Right forelimb (tissue), 1 donor: Measurements from ENCODE around the gene FAM184B.

ENCODE experiments used
- DNase-seq: peaks from one replicate; pipeline ENCODE4 v3.0.0-alpha.2; 2018

FAM184B gene

DNA sequence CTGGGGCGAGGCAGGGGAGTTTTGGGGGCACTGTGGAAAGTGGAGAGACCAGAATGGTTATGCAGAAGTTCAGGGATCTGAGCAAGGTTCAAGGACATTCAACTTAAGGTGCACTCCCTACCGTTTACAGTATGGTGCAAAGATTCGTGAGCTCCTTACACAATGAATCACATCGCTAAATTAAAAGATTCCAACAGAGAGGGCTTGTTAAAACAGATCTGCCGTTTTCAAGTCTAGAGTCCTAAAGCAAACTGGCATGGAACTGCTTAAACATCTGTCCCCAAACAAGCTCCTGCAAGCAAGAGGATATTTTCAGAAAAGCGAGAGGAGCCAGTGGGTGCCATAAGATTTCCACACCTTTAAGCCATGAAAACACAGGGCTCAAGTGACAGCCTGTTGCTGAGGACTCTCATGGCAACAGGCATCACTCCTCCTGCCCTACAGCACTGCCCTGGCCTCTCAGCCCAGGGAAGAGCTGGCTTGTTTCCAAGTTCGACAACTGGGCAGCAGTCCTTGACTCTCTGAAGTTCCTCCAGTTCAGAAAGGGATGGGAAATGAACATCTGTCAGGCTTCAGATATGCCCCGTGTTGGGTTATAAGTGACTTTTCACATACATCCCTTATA is 10.0 kb downstream of the FAM184B start:
- DNase-seq: no peak

- no peak for DNase-seq
Observed at GRCh38 chr4:17770845-17771244, 10.6 kb downstream of the FAM184B start.

DNA sequence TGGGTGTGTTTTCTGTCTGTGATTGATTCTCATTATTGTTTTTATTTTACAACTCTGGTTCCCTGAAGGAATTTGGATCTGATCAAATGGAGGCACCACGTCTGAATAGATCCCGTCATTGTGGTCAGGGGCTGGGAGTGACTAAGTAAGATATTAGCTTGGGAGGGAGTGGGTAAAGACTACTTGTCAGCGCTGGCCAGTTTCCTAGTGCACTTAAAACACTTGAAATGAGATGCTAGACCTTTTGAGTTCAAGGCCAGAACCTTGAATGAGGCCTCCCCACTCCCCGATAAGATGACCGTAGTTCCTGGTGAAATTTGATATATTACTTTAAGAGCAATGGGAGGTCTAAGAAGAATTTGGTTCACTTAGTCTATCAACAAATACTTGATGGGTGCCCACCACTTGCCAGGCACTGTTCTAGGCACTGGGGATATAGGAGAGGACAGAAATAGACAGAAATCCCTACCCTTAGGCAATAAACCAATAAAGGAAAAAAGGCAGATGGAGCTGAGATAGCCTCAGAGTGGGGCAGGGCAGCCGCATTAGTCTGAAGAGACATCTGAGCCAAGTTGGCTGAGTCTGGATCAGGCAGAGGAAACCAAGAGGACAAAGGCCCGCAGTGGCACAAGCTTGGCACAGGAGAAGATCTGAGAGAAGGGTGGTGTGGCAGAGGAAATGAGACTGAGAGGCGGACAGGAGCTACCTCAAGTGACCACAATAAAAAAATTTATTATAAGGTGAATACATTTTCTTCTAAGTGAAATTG is 11.8 kb downstream of the FAM184B start:
- DNase-seq: no peak

- DNase-seq: no peak
Observed at GRCh38 chr4:17766826-17767458, 14.5 kb downstream of the FAM184B start.

DNA sequence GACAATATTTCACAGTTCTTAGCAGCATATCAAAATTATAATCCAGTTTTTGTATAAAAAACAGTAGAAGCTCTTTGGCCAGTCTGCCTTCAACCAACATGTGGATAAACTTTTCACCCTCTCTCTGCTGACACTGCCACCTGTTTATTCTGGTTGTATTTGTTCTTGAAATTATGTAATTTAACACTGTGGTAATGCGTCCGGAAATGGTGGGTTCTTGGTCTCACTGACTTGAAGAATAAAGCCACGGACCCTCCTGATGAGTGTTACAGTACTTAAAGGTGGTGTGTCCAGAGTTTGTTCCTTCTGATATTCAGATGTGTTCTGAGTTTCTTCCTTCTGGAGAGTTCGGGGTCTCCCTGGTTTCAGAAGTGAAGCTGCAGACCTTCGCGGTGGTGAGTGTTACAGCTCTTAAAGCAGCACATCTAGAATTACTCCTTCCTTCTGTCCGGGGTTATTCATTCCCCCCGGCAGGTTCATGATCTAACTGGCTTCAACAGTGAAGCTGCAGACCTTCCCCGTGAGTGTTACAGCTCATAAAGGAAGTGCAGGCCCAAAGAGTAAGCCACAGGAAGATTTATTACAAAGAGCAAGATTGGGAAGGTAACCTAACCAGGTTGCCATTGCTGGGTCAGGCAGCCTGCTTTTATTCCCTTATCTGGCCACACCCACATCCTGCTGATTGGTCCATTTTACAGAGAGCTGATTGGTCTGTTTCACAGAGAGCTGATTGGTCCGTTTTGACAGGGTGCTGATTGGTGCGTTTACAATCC is 15.7 kb downstream of the FAM184B start:
- DNase-seq: no peak

DNA sequence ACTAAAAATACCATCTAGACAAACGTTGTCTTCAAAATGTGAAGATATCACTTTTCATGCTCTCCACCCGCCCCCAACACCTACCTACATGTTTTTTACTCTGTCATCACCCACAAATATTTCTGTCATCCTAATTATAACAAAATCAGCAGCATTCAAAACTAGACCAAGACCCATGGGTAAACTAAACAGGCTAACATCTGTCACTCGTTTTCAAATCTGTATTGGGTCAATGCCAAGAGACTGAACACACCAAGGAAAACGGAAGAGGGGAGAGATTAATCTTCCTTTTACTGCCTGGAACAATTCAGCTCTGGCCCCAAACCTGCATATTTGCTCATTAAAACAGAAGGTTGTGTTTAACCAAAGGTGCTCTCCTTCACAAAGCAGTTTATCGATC is 17.5 kb downstream of the FAM184B start:
- no peak for DNase-seq

DNA sequence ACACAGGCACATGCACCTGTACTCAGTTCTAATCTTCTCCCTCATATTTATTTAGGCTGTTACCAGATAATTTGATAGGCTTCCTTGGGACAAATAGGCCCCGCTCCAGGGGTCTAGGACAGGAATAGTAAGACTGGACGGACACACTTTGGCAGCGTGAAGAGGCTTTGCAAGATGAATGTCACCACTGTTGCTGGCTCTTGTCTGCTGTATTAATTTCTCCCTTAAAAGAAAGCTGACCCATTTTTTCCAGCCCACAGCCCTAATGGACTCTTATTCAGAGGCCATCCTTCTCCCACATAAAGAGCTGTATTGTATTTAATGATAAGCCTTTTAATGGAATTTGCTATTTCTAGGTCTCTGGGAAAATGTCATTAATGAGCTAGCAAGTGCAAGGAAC is 18.0 kb downstream of the FAM184B start:
- DNase-seq: no peak

- no peak for DNase-seq
Observed at GRCh38 chr4:17762726-17763125, 18.7 kb downstream of the FAM184B start.

- no peak for DNase-seq
Observed at GRCh38 chr4:17761062-17761461, 20.4 kb downstream of the FAM184B start.

DNA sequence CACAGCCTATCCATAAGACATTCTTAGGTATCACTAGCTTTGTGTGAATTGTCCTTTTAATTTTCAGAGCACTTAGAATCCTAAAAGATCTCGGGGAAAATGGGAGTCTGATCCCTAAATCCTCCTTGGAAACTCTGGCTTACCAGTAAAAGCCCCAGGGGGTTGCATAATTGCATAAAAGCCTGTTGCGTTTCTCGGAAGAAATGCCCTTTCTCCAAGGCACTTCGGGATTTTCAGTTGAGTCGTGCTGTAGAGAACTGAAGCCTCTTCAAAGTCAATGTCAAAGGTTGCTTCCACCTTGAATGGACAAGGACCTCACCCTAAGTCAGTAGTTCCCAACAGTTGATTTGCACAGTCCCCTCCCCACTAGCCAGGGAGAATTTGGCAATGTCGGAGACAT is 20.8 kb downstream of the FAM184B start:
- no peak for DNase-seq

- DNase-seq: no peak
Observed at GRCh38 chr4:17758485-17758884, 22.9 kb downstream of the FAM184B start.

GRCh38 chr4:17757621-17758020 is 23.8 kb downstream of the FAM184B start:
- DNase-seq: no peak

DNA sequence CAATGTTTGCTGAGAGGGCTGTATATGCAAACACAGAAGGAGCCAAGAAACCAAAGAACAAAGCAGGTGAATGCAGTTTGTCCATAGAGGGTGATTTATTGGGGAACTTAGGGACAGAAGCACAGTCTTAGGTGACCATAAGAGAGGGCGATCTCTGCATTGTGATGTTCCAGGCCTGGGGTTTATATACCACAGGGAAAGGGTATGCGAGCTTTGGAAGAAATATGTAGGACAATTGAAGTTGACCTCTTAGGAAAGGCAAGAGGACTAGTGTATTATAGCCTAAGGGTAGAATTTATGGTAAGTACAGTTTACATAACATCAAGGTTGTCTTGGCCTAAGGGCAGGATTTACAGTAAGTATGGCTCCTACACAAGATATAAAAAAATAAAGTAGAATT is 27.8 kb downstream of the FAM184B start:
- DNase-seq: no peak

DNA sequence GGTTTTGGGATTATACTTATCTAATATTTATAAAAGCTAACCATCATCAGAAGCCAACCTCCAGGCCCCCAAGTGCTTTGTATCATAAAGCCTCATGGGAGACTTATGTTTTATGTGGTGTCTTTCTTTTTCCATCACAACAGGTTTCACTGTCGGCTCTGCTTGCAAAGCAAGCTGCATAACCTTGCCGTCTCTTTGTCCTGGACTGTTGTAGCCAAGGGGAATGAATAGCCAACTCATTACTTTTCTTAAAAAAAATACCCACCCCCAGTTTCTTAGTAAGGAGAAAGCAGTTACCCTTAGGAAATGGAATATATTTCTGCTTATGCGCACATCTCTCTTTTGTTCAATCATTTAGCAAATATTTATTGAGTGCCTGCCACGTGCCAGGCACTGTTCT is 40.7 kb downstream of the FAM184B start:
- DNase-seq: no peak

DNA sequence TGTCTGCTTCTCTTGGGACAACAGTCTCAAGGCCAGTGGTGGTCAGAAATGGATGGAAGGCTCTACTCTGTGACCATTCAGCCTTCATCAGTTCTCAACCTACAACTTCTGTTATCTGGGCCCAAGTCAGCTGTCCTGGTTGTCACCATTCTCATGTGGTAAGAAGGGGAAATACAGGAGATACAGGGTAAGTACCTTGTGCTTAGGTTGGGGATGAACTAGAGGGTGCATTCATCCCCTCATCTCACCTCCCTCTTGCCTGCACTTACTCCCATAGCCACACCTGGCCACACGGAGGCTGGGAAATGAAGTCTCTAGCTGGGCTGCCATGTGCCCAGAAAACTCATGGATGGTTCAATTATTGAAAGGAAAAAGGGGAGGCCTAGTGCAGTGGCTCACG is 44.9 kb downstream of the FAM184B start:
- DNase-seq: no peak

- no peak for DNase-seq
Observed at GRCh38 chr4:17726911-17727310, 54.5 kb downstream of the FAM184B start.

- no peak for DNase-seq
Observed at GRCh38 chr4:17723648-17724047, 57.8 kb downstream of the FAM184B start.

DNA sequence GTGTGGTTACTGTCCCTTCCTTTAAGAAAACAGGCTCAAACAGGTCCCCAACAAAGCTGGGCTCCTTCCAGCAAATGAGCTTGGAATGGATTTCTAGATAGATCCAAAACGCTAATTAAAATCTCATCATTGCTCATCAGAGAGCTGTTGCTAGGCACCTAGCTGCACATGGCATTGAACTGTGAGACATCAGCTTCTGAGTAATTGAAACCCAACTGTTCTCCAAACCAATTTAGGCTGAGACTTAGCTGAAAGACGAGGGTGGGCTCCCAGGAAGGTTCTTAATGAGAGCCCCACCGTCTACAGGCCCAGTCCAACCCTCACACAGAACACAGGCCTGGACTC is 59.1 kb downstream of the FAM184B start:
- no peak for DNase-seq

DNA sequence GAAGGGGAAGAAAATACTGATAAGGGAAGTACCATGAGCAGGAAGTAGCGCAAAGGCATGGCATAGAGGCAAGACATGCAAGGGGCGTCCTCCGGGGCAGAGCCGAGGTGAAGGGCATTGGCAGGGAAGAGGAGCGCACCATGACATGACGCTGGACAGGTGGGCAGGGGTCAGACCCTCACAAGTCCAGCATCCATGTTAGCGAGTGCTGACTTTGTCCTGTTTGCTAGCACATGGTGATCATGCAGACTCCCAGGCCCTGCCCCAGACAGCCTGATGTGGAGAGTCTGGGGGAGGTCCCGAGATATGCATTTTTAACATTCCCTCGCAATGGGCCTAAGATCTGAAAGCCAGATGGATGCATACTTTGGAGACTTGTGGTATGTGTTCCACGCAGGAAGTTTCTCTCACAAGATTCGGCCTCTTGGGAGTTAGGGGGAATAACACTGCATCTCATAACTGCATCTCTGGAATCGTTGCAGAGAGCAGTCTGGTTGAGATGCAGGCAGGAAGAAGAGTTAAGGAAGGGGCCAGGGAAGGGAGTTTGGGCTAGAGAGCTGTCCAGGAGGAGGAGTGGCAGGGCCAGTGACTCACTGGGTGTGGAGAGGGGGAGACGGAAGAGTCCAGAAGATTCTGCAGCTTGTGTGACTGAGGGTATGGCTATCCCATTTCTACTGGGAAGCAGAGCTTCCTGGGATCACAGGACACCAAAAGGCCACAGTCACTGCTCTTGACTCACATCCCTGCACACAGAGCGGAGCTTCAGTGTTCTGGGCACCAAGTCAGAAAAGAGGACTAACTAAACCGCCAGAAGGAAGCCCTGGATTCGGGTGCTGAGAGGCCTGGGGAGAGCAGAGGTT is 59.7 kb downstream of the FAM184B start:
- DNase-seq: no peak

- no peak for DNase-seq
Observed at GRCh38 chr4:17719106-17719505, 62.3 kb downstream of the FAM184B start.

DNA sequence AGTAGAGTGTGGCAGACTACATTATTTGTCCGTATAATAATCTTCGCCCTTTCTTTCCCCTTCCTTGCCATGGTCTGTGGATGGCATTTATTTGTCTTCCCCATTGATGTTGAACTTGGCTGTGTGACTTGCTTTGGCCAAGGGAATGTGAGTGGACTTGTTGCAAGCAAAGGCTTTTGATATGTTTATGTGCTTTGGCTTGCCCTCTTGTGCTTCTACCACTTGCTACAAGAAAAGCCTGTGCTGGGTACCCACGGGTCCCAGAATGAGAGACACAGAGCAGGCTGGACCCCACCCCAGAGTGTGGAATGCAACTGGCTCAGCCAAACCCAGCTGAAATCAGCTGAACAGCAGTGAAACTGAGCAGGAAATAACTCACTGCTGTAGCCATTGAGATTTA is 63.0 kb downstream of the FAM184B start:
- no peak for DNase-seq

GRCh38 chr4:17717301-17717700 is 64.1 kb downstream of the FAM184B start:
- DNase-seq: no peak

- DNase-seq: no peak
Observed at GRCh38 chr4:17715511-17715910, 65.9 kb downstream of the FAM184B start.
